ENCODE measurements around the gene MECR.

- TF ChIP-seq CTCF (optimal IDR thresholded peaks at IDR 0.05 in 1 of 3, IDR thresholded peaks at IDR 0.05 in 1 of 3, conservative IDR thresholded peaks at IDR 0.05 in 1 of 3; ENCODE audit: extremely low read depth in 1 of 3, insufficient read depth in 2 of 3, low read length in 3 of 3) (no peak), EZH2 (IDR thresholded peaks at IDR 0.05; ENCODE audit: low read length) (no peak)
Measured at GRCh38 chr1:29172415-29172939, 58.3 kb downstream of the MECR start.

Measured in keratinocyte (primary cell).